HL-60/S4 (cell line): ENCODE data around the gene BIN2.
"Not testable (repeated sequence)": the region's sequence is repeated elsewhere in the genome, so short reads cannot be mapped to it uniquely, and the experiment has no call there.

Experiments
- in situ Hi-C: fragments of 300-500 bp; cut with MboI; formaldehyde crosslinking; loops from 2 replicates; pipeline ENCODE4 v1.14.3; 2022; ENCODE audit warnings: low sequenced_read_pairs

The BIN2 gene

DNA sequence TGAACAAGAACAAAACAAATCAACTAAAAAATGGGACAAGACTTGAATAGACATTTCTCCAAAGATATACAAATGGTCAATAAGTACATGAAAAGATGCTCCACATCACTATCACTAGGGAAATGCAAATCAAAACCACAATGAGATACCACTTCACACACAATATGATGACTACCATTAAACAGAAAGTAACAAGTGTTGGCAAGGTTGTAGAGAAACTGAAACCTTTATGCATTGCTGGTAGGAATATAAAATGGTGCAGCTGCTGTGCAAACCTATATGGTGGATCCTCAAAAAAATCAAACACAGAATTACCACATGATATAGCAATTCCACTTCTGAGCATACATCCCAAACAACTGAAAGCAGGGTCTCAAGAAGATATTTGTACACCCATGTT, 59.0 kb downstream of the BIN2 start:
- in situ Hi-C loops, result loop anchor here (10.0 kb wide), 1 partner anchor 80 kb away; the partner anchor contains the start of gene CELA1

DNA sequence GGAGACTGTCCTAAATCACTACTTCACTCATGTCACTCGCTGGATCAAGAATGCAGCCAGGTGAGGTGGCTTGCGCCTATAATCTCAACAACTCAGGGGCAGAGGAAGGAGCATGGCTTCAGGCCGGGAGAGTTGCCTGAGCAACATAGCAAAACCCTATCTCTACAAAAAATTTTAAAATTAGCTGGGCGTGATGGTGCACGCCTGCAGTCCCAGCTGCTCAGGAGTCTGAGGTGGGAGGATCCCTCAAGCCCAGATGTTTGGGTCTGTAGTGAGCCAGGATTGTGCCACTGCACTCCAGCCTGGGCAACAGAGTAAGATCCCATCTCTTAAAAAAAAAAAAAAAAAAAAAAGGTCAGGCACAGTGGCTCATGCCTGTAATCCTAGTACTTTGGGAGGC, 59.7 kb downstream of the BIN2 start:
- in situ Hi-C loops, result loop anchor here (10.0 kb wide), 1 partner anchor 81 kb away; the partner anchor contains the start of gene CELA1

DNA sequence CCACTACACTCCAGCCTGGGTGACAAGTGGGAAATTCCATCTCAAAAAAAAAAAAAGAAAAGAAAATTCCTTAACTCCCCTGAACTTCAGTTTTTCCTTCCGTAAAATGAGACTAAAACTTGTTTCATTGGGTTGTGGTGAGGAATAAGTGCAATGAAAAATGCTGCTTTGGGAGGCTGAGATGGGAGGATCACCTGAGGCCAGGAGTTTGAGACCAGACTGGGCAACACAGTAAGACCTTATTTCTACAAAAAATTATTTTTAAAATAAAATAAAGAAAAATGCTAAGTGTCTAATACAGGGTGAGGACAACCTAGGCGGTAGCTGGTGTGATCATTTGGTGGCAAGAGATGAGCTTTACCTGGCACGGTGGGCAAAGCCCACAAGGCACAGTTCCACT, 60.6 kb downstream of the BIN2 start:
- in situ Hi-C loops, result loop anchor here (10.0 kb wide), 1 partner anchor 81 kb away; the partner anchor contains the start of gene CELA1

DNA sequence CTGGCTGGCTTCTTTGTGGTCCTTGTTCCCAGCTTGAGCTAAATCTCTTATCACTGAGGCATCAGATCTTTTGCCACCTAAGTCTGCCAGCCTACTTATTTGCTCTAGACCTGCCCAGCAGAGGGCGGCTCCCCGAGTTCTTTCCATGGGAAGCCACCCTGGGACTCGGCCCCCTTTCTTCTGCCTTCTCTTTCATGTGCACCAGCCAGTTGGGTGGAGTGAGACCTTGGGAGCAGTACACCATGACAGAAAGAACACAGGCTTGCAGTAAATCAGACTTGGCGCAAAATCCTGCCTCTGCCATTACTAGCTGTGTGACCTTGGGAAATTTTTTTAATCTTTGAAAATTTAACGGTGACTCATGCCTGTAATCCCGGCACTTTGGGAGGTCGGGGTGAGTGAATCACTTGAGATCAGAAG, 61.2 kb downstream of the BIN2 start:
- in situ Hi-C loops, result loop anchor here (10.0 kb wide), 1 partner anchor 82 kb away; the partner anchor contains the start of gene CELA1

DNA sequence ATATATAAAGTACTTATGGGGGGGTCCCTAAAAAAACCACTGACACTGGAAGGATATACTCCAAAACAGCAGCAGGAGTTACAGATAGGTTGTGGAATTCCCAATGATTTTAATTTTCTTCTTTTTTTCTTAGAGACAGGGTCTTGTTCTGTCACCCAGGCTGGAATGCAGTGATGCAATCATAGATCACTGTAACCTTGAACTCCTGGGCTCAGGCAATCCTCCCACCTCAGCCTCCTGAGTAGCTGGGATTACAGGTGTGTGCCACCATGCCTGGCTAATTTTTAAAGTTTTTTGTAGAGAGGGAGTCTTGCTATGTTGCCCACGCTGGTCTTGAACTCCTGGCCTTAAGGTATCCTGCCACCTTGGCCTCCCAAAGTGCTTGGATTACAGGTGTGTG, 64.4 kb downstream of the BIN2 start:
- in situ Hi-C loops, result not testable (repeated sequence)

DNA sequence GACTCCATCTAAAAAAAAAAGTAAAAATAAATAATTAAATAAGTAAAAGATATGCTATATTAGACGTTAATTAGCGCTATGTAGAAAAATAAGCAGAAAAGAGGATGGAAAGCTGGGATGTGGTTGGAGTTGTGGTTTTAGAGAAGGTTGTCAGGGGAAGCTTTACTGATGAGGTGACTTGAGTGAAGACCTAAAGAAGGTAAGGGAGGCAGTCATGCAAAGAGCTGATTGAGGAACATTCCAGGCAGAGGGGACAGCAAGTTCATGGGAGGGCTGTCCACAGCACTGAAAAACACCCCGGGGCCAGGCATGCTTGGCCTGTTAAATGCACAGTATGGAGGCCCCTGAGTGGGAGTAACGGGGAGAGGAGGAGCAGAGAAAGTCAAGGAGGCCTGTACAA, 69.4 kb downstream of the BIN2 start:
- in situ Hi-C loops, result no loop called here

DNA sequence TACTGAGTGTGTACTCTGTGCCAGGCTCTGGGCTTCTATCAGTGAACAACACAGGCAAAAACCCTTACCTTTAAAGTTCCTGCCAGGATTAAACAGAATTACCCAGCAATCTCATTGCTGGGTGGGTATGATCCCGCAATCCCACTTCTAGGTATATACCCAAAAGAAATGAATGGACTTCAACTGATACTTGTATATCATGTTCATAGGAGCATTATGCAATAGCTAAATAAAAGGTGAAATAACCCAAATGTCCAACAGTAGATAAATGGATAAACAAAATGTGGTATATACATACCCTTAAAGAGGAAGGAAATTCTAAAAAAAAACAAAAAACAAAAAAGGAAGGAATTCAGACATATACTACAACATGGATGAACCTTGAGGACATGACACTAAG, 70.7 kb downstream of the BIN2 start:
- in situ Hi-C loops, result no loop called here

DNA sequence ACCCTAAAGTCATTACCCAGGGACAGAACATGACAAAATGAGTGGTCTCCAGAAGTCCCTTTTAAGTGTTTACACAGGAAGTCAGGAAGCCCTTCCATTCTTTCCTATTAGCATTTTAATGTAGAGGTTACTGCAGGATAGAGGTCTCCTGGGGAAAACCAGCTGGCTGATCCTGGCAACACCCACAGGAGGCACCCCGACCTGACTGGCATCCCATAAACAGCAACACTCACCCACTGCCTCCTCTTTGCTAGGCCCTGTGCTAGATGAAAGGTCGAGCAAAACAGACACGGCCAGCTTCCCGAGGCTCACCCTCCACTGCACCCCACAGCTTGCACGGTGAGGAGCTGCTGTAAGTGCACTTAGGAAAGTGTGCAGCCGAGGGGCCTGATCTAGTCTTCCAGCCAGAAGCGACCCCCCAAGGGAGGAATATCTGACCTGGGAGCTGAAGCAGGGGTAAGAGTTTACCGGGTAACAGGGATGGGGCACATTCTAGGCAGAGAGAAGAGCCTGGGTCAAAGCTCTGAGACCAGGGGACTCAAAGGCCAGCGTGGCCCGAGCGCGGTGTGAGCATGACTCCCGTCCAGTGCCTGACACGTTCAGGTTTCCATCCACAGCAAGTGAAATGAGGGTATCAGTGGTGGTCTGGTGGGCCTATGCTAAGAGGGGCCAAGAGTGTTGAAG, 76.3 kb downstream of the BIN2 start:
- in situ Hi-C loops, result no loop called here

DNA sequence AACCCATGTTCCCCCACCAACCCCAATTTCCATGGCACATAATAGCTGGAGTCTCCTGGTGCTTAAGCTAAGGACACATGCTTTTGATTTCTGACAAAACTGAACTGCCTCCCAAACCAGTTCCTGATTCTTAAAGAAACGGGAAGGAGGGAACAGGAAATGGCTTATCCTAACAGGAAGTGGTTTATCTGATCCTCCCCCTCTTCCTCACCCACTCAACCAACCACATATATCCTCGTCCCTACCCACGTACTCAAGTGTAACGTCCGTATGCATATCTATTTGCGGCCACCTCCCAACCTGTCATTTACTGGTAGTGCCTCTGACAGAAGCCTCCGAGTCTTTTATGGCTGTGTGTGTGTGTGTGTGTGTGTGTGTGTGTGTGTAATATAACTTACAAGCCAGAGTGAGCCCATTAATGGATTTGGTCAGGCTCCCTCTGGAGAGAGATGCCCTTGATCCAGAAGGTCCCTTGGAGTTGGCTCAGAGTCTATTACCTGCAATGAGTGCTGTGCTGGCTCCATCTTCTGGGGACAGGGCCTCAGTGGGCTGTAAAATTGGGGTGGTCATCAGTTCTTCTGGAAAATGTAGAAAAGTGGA, 77.6 kb downstream of the BIN2 start:
- in situ Hi-C loops, result no loop called here

DNA sequence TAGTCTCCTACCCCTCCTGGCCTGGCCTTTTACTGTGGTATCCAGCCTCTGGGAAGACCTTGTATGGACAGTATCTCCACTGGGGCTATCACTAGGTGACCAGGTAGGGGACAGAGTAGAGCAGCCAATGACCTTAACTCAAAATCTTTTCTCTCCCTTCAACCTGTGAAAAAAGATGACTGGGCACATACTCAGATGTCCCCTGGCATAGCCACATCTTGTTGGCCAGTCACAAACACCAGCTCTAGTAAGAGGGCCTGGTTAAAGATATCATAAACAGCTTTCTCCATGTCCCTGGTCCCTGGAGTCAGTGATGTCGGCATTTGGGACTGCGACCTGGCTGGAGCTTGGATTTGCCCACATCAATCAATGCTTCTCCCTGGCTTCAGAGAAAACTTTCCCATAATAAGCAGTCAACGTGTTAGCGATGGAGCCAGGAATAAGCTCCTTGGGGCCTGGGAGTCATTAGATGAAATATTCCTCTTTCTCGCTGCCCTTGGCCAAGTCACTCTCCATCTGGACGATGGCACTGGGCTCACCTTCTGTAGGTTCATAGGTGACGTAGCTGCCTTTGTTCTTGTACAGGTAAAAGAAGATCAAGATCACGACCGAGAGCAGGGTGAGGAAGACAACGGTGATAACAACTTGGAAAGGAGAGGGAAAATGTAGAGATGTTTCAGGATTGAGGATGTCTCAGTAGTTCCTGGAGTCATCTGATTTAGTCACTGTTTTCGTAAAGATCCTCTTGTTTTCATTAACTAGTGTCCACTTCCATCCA, 78.3 kb downstream of the BIN2 start:
- in situ Hi-C loops, result no loop called here

DNA sequence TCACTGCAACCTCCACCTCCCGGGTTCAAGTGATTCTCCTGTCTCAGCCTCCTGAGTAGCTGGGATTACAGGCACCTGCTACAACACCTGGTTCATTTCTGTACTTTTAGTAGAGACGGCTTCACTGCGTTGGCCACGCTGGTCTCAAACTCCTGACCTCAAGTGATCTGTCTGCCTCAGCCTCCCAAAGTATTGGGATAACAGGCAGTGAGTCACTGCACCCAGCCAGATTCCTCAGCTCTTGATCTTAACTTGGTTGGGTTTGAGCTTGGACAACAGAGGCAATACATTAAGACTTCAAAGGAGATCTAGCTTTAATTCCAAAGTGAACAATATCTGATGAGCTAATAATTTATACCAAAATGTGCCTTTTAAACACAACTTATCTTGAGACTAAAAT, 79.7 kb downstream of the BIN2 start:
- in situ Hi-C loops, result no loop called here

DNA sequence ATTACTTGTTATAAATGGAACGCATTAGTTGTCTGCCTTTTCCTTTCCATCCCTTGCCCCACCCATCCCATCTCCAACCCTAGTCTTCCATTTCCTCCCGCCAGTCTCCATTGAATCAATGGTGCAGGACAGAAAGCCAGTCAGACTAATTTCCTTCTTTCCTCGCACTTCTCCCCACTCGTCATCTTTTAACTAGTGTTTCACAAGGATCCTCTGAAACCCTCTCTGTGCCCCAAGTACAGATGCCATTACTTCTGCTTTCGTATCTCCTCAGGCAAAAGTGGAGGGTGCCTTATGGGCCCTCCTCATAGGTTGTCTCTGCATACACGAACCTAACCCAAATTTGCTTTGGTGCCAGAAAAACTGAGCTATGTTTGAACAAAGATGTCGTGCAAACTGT, 81.1 kb downstream of the BIN2 start:
- in situ Hi-C loops, result no loop called here

DNA sequence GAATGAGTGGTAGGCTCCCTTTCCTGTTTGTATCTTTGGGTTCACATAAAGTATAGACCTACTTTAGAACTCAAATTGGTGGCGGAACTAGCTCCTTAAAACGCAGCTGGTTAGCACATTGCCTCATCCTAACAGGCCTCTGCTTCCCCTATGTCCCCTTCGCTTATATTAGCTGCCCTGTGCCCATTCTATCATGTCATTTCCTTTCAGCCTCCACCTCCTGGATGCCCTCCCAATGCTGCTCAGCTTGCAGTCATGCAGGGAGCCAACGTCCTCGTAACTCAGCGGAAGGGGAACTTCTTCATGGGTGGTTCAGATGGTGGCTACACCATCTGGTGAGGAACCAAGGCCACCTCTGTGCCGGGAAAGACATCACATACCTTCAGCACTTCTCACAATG, 81.9 kb downstream of the BIN2 start:
- in situ Hi-C loops, result no loop called here

DNA sequence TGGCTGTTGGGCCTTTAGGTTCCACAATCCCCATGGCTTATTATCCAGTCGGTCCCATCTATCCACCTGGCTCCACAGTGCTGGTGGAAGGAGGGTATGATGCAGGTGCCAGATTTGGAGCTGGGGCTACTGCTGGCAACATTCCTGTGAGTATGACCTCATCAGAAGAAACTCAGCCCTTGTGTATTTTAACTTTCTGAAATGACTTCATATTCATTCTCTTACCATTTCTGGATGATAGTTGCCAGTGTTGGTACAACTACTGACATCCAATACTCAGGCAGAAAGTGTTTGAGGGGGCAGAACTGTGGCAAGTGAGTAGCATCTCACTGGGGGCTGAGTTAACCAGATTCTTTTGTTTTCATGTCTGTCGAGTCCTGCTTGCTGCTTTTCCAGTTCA, 83.0 kb downstream of the BIN2 start:
- in situ Hi-C loops, result no loop called here

DNA sequence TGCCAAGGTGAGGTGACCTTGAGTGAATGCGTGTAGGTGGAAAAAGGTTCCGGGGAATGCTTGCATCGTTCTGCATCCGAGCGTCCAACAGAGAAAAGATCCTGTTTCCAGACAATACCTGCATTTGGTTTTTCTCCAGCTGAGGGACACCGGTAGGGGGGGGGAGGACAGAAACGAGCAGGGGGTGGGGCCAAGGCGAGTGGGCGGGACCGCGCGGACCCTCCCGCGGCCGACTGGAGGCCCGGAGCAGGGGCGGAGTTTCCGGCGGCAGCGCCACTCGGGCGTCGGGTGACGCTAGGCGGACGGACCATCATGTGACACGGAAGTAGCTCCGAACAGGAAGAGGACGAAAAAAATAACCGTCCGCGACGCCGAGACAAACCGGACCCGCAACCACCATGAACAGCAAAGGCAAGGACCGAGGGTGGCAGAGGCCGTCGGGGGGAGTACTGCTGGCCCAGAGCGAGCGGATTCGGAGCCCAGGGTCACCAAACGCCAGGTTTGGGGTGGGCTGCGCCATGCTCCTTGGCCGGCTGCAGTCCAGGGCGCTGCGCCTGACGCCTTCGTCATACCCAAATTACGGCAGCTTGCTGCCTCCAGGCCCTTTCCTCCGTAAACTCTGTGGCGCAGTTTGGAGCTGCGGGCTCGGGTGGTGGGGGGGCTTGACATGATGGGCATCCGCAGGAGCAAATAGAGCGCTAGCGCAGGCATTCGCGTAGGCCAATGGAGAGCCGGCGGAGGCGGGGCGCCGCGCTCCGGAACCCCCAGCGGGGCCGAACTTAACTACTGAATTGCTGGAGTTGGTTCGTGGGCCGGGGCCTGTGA, 85.3 kb downstream of the BIN2 start, which contains the start of gene DAZAP2:
DAZAP2 (plus strand) TSS at position 317 of the 825 bp plus-strand sequence; CDS start at position 399, 82 bp downstream.
- in situ Hi-C loops, result no loop called here

DNA sequence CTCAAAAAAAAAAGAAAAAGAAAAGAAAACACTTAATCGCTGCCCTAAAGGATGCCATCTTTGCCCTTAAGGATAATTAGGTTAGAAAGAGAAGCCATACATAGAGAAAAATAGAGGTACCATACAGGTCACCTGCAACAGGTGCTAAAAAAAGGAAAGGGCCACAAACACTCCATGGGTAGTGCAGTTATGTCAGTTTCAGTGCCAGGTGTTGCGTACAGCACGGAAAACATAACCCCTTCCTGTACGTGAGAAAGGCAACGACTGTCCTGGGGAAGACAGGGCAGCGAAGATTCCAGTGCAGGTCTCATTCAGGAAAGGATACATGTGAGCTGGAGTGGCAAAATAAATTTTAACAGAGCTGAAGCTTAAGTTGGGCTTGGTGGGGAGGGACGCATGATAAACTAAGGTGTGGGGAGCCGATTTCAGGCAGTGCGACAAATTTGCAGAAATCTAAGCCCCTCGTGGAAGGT, 85.9 kb downstream of the BIN2 start:
- in situ Hi-C loops, result no loop called here

DNA sequence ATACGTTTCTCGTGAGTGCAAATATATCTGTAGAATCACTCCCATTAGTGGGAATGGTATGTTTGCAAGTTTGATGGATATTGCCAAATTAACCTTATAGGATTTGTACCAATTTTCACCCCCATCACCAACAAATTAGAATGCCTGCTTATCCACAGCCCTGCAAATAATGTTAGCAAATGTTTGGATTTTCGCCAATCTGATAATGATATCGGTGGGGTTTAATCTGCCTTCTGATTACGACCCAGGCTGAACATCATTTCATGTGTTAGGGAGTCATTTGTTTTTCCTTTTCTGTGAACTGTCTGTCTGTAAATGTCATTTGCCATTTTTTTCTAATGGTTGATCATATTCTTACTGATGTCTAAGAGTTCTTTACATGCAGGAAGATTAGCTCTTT, 89.4 kb downstream of the BIN2 start:
- in situ Hi-C loops, result no loop called here

DNA sequence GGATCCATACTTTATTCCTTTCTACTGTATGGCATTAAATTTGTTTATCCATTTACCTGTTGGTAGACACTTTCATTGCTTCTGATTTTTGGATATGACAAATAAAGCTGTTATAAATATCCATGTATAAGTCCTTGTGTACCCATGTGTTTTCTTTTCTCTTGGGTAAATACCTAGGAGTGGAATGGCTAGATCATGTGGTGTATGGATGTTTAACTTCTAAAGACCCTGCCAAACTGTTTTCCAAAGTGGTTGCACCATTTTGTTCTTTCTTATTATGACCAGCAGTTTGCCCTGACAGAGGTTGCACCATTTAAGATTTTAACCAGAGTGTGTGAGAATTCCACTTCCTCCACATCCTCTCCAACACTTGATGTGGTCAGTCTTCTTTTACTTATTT, 91.3 kb downstream of the BIN2 start:
- in situ Hi-C loops, result no loop called here
